SHP77 (cell line): ENCODE data around the gene CRYBA1.
"Not testable (repeated sequence)": the region's sequence is repeated elsewhere in the genome, so short reads cannot be mapped to it uniquely, and the experiment has no call there.

ENCODE experiments used
- DNase-seq, 2 experiments: peaks; one replicate each; lab custom pipeline; 2025; lab: John Stamatoyannopoulos, UW

Gene CRYBA1

DNA sequence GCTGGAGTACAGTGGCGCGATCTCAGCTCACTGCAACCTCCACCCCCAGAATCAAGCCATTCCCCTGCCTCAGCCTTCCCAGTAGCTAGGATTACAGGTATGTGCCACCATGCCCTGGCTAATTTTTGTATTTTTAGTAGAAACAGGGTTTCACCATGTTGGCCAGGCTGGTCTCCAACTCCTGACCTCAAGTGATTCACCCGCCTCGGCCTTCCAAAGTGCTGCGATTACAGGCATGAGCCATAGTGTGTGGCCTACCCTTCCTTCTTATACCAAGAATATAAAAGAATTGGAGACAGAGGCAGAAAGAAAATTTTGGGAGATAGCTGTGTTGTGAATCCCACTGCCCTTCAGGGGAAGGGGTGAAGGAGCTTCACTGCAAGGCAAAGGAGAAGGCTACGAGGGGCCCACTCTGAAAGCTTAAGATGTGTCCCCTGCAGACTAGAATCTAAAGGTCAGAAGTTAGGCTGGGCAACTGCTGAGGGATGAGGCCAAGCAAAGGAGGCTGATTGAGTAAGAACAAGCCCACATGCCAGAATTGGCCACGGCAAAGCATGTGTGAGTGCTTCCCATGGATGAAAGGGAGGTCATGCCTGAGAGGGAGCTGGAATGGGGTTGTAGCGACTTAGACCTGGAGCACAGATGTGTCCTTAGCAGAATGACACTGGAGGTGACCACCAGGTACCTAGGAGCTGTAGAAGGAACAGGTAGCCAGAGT is 8.4 kb upstream of the CRYBA1 start:
- DNase-seq: no peak

DNA sequence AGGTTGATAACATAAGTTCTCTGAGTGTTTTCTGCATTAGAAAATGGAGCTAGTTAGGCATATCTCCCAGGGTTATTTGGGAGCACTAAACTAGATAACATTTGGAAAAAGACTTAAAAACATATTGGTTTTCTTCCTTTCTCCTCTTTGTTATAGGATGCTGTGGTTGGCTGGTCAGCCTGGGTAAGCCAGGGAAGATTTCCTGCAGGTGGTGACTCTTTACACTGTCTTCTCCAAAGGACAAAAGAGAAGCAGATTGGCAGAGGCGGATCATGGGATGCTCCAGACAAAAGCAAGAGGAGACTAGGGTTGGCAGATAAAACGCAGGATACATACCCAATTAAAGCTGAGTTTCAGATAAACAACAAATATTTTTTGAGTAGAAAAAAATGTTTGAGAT is 6.2 kb upstream of the CRYBA1 start:
- no peak for DNase-seq

DNA sequence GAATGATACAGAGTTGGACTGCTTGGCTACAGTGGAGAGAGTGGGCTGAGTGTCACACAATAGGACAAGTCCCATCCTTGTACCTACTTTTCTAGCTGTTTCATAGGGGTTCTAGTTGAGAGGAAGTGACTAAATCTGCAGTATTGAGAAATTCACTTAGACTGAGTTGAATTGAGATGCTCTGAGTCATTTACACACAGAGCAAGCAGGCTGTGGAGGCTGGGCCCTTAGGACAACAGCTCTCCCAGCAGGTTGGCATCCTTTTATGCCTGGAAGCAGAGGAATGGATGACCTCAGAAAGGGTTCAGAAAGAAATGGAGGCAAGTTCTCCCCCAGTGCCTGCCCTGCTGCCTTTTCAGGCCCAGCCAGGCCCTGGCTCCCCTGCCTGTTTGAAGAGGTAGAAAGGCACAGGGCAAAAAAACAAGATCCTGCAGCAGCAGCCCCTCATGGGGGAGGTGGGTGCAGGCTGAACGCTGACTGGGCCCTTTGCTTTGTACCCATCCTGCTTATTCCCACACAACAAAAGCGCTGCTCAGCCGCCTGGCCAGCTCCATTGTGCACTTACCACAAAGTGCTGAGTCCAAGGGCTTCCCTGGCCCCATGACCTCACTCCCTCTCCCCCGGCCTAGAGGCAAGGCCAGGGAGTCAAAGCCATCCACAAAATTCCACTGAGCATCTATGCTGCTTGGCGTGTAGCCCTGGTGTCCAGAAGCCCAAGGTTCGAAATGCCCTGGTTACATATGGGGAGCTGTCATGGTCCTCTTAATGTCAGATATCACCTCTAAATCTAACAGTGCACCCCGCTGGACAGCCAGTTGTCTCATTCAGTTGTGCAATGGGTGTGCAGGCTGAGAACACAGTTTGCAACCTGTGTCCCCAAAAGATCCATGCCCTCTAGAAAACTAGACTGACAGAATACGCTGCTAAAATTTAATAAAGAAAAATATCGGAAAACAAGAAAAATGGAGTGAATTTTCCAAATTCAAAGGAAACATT is 5.4 kb upstream of the CRYBA1 start:
- DNase-seq: no peak

DNA sequence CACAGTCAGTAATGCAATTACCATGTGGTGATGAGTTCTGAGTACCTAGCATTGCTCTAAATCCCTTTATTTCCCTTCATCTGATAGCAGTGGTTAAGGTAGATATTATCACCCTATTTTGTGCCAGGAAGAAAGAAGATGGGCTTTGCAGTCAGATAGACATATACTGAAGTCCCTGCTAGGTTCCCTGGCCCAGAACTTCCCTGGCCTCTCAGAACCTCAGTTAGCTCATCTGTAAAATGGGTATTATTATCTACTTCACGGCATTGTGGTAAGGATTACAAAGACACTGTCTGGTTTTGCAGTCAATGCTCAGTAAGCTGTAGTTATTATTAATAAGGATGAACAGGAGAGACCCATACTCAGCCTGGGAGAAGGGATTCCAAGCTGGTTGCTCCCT is 4.6 kb upstream of the CRYBA1 start:
- no peak for DNase-seq

DNA sequence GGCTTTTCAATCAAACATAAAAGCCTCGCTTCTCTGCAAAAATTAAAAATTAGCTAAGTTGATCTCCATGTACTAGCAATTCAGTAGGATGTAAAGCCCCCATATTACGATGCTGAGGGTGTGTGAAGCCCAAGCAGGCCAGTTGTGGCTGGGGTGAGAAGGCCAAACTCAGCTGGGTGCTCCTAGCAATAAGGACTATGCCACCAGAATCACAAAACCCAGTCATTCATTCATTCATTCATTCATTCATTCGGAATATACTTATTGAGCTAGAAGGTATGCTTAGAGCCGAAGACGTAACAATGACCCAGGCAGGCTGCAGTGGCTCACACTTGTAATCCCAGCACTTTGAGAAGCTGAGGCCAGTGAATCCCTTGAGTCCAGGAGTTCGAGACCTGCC is 3.9 kb upstream of the CRYBA1 start:
- DNase-seq: no peak

DNA sequence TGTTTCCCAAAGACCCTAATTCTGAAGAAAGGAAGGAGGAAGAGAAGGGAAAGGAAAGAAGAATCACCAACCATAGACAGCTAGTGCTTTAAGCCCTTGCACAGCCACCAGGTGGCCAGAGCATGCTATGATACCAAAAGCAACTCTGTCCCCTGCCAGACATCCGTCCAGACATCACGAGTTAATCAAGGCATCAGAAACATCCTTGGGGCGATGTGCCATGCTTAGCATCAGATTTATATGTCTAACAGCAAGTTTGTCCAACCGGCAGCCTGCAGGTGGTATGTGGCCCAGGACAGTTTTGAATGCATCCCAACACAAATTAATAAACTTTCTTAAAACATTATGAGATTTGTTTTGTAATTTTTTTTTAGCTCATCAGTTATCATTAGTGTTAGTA is 2.9 kb upstream of the CRYBA1 start:
- peak in 1 of 2 experiments; percentile 6 for DNase-seq

DNA sequence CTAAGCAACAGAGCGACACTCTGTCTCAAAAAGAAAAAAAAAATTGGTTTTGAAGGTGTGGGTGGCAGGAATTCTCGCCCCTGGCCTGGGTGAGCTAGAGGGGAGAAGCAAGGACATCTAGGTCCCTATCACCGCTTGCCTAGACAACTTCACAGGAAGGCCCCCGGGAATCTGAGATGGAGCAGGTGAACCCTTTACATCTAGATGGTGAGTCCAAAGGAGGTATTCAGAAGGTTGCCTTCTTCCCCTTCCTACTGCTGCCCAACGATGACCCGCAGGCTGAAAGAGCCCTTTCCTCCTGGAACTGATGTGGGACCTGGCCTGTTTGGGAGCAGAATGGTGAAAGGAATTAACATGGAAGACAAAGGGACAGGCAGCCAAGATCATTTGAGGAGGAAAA is 1.3 kb upstream of the CRYBA1 start:
- DNase-seq: no peak

DNA sequence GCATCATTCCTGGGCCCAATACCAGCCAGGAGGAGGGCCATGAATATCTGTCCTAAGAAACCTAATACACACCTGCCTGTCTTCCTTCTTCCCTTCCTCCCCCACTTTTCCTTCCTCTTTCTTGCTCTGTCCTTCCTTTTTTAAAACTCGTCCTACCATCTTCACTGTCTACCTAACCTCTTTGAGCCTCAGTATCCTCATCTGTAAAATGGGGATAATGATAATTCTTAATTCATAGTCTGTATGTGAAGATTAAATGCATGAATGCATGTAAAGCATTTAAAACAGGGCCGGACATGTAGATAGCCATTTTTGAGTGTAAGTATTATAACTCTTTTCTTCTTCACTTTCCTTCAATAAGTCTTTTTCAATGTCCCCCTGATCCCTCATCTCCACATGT is 560 bp downstream of the CRYBA1 start:
- no peak for DNase-seq

DNA sequence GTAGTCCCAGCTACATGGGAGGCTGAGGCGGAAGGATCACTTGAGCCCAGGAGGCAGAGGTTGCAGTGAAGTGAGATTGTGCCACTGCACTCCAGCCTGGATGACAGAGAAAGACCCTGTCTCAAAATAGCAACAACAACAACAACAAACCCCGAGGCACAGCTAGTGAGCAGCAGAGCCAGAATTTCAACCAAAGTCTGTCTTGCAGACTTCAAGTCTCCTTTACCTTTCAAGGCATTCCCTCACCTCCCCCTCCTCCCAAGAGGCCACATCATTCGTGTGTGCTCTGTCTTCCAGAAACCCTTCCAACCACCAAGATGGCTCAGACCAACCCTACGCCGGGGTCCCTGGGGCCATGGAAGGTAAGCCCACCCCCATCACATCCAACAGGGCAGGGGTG is 2.2 kb downstream of the CRYBA1 start:
- DNase-seq: no peak

DNA sequence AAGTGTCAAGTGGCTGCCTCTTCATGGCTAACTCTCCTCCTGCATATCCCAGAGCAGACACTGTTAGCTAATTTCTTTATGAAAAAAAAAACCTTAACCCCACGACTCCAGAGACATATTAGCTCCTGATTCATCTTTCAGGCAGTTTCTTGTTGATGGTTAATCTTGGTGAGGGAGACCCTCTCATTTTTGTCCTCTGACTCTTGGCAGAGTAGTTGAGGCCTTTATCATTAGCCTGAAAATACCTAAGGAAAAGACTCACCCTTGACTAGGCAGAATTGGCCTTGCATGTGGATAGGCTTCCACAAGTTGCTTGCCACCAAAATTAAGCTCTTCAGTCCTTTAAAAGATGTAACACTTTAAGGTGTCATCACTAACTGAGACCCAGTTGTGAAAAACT is 4.0 kb downstream of the CRYBA1 start:
- no peak for DNase-seq

DNA sequence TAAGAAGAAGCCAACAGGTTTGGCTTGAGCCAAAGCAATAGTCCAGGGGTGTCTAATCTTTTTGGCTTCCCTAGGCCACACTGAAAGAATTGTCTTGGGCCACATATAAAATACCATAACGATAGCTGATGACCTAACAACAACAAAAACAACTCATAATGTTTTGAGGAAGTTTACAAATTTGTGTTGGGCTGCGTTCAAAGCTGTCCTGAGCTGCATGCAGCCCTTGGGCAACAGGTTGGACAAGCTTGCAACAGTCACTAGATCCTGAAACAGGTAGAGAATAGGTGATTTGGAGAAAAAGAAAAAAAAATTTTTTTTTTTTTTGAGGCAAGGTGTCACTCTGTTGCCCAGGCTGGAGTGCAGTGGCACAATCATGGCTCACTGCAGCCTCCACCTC is 4.5 kb downstream of the CRYBA1 start:
- no peak for DNase-seq

DNA sequence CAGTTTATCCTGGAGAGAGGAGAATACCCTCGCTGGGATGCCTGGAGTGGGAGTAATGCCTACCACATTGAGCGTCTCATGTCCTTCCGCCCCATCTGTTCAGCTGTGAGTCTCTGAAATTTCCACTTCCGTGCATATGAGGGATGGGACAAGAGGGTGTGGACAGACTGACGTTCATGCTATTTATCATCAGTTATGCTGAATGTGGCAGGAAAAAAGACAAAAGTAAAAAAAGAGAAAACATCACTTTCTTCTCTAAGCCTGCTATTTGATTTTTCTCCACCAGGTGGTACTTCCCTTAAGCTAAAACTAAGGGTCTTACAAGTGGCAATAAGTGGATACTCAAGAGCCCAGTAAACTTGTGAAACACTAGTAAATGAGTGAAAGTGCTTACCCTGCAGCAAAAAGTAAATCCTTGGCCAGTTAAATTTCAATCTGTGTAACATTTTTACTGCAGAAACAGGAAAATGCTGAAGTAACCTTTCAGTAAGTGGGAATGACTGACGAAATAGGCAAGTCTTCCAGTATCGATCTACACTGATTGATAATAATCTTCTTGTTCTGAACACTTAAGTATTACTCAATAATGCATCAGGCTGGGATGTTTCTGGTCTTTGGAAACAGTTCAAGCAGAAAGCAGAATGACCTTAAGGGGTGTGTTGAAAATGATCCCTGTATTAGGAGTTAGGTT is 5.6 kb downstream of the CRYBA1 start:
- no peak for DNase-seq

DNA sequence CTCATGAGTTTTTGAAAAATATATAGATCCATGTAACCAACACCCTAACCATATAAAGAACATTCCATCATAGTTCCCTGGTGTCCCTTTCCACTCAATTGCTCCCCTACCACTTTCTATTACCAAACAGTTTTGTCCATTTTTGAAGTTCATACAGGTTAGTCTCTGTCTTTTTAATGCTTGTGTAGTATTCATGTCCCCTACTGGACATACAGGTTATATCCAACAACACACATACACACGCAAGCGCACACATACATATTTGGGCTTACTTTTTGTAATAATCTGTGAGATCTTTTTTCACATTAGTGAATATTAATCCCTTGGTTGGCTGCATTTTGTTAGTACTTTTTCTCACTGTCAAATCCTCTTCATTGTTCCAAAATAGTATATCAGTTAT is 6.4 kb downstream of the CRYBA1 start:
- no peak for DNase-seq

DNA sequence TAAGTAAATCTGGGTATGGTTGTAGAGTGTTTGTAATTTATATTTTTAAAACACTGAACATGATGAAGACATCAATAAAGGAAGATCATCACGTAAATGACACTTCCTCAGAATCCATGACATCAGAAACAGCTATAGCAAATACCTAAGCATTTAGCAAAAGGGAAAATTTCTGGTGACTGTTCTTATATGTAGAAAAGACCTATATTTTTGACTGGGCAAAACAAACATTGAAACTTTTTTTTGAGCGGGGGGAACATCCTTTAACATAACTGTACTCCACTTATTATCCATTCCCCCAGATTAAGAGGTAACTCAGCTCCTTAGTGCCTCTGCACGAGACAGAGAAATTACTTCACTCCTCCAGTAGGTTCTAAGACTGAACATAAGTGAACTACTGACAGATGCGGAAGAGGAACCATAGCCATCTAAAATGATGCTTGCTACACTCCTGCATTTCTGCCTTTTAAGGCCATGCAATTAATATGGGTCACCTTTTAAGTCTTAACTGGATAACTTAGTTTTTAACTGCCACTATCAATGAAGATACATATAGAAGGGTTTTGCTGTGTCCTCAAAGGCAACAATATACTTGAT is 9.4 kb downstream of the CRYBA1 start:
- DNase-seq: no peak

DNA sequence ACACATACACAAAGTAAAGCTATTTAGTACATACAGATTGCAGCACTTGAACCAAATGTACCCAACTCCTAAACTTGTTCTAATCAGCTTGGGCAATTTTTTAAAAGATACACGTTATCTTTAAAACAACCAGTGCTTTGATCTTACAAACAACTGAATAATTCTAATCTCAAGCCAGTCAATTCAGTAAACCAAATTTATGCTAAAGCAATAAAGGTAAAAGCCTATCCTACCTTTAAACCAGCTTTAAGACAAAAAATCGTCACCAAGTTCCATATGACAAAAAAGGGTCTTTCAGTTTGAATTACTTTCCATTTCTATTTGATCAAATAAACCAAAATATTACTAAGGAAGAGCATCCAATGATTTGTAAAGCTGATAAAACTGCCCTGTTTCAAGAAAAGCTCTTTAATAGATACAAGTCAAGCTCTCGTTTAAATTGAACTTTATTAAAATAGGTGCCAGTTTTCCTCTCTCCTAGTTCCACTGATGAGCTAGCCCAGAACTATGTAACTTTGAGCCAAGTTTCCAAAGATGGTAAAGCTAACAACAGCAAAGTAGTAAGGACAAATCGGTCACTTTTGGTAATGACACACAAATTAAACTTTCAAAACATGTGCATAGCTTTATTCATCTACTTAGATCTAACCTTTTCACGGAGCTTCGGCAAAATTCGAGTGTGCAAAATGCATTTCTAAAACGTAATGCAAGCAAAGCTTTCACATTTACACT is 10.2 kb downstream of the CRYBA1 start:
- DNase-seq: no peak

DNA sequence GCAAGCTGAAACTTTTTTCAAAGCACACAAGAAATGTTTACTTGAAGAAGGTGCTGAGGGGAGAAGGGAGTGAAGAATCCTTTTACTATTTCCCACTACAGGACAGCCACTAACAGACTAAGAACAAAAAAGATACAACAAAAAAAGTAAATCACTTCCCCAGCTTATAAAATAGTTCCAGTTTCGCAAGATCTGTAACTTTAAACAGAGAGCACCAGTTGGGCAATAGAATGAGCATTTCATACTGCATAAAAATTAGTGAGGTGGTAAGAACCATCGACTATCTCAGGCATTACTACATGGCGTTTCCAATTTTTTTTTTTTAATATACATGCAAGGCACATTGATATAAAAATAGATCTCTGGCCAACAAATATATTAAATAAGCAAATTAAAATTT is 11.1 kb downstream of the CRYBA1 start:
- DNase-seq: no peak

DNA sequence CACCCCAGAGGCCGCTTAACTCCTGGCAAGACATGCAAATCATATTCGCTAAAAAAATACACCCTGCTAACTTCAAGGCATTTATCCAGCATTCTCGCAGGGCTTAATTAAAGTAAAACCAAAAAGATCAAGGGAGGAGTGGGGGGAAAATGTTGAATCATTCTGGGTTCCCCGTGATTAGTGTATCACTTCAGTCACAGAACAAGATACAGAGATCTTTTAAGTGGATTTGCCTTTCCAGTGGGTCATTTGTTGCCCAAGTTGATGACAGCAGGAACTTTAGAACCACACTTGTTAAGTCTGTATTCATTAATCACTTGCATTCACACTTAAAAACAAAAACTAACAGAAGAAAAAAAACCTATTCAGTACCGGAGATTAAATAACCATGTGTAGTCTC is 17.3 kb downstream of the CRYBA1 start:
- no peak for DNase-seq

DNA sequence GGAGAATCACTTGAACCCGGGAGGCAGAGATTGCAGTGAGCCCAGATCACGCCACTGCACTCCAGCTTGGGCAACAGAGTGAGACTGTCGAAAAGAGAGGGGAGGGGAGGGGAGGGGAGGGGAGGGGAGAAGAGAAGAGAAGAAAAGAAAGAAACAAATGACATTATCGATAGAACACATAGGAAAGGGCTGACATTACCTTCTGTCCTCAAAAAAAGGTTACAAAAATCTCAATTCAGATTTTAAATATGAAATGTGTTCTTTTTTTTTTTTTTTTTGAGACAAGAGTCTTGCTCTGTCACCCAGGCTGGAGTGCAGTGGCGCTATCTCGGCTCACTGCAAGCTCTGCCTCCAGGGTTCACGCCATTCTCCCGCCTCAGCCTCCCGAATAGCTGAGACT is 25.3 kb downstream of the CRYBA1 start:
- not testable (repeated sequence) for DNase-seq

DNA sequence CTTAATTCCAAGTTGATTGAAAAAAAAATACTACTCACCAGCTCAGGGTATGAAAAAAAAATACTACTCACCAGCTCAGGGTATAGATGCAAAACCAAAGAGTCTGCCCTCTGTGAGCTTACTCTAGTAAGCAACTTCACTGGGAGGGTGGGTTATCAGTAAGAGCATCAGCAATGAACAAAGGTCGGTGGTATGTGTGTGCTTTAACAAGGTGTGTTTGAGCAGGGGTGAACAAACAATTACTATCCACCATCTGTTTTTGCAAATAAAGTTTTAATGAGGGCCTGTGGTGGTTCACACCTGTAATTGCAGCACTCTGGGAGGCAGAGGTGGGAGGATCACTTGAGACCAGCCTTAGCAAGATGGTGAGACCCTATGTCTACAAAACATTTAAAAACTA is 27.3 kb downstream of the CRYBA1 start:
- no peak for DNase-seq

DNA sequence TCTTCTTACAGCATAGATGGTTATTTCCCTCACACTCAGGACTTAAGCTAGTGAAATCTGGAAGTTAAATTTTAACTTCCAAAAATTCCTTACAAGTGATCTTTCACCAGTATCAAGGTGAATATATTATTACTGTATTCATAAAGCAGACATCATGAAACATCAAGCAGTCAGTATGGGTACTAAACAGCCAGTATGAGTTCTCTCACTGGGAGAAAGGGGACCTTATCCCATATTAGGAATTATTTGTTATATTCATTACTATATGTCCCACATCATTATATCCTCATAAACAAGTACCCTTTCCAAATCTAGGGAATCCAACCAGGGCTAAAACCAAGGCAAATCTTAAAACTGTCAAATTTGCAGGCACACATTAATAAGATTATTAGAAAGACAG is 32.0 kb downstream of the CRYBA1 start:
- DNase-seq: no peak

DNA sequence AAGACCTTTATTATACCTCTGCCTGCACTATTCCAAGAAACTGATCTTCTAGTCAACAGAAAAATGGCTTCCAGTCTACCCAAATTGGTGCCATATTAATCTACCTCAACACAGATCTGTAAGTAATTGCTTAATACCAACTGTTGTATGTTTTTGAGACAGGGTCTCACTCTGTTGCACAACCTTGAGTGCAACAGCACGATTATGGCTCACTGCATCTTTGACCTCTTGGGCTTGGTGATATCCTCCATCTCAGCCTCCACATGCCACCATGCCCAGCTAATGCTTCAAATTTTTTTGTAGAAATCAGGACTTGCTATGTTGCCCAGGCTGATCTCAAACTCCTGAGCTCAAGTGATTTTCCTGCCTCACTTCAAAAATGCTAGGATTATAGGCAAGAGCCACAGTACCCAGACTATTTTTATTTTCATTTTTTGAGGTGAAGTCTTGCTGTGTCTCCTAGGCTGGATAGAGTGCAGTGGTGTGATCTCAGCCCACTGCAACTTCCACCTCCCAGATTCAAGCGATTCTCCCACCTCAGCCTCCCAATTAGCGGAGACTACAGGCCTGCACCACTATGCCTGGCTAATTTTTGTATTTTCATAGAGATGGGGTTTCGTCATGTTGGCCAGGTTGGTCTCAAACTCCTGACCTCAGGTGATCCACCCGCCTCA is 32.9 kb downstream of the CRYBA1 start:
- DNase-seq: no peak
